ENCODE results near the gene ODAPH.
"Not testable (repeated sequence)": the region's sequence is repeated elsewhere in the genome, so short reads cannot be mapped to it uniquely, and the experiment has no call there.

The ODAPH gene, protein sequence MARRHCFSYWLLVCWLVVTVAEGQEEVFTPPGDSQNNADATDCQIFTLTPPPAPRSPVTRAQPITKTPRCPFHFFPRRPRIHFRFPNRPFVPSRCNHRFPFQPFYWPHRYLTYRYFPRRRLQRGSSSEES

DNA sequence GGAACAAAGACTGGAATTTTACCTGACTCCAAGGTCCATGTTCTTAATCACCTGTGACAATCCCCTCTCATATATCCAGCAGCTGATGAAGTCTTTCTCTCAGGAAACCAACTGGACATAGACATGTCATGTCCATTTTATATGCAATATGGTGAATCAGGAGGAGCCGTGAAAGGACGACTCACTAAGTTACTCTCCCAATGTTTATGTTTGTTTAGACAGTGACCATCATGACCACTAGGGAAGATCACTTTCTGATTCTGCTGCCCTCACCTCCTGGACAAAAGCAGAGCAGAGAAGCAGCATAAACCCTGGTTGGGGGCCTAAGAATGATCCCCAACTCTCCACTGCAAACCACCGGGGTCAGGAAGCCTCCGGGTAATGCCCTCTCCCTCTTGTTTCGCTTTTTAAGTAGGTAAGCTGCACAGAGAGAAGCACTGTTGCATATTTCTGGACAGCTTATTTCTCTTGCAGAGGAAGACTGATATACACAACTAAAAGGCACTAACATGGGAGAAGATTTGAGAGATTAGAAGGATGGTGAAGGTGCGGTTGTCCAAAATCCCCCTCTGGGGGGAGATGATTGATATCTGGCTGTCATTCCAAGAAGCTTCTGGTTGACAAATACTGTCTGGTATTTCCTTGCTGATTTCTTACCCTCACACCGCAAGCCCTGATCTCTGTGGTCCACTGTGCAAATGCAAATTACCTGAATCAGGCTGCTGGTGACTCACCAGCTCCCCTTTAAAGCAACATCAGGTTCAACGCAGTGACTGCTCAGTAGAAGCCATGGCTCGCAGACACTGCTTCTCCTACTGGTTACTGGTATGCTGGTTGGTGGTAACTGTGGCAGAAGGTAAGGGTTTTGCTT, at the start of gene ODAPH:
Gene ODAPH, plus strand, starts transcription at position 773 of the 871 bp plus-strand sequence. Its CDS starts 17 bp downstream, at position 790.
- DNase-seq, result no peak

DNA sequence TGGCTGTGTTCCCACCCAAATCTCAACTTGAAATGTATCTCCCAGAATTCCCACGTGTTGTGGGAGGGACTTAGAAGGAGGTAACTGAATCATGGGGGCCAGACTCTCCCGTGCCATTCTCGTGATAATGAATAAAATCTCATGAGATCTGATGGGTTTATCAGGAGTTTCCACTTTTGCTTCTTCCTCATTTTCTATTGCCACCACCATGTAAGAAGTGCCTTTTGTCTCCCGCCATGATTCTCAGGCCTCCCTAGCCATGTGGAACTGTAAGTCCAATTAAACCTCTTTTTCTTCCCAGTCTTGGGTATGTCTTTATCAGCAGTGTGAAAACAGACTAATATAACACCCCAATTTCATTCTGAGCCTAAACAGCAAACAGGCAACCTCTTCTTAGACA, 46.3 kb upstream of the ODAPH start:
- not testable (repeated sequence) for DNase-seq

DNA sequence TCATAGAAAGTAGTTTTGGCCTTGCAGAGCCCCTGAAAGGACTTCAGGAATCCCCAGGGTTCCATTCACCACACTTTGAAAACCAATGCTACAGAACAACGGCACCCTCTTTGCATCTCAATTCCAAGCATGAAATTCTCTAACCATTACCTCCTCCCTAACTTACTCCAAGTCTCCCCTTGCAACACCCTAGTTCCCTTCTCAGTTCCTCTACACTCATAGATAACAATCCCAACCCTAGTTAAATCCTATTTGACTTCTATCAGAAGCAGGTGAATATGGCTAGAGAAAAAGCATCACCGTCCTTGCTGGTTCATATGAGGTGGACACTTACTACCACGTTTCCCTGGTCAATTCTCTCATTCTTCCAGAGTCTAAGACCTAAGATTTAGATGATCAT, 44.0 kb upstream of the ODAPH start:
- DNase-seq, result no peak

DNA sequence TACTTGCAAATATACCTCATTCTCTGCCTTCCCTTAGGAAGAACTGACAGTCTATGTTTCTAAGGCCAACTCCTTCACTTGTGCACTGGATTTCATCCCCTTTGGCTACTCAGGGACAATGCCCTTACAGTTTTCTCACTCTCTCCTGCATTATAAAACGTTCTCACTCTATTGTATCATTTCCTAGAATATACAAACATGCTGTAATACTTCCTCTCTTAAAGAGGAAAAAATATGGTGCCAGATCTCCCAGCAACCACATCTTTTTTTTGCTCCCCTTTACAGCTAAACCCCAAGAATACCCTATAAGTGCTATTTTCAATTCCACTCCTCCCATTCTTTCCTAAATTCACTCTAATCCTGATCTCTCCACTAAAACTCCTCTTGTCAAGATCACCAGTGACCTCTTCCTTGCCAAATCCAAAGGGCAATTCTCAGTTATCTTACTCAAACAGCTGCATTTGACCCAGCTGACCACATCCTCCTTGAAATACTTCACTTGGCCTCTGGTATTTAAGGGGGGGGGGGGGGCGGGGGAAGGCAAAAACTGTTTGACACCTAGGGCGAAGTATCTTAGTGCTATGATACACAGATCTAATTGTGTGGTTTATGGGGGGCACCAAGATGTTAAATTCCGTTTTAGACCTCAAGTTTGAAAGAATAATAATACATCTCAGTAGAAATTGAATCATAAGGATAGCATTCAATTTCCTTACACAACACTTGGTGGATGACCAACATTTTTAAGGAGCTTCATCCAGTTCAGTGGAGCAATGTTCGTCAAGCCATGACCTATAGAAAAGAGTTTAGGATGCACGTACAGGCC, 43.3 kb upstream of the ODAPH start:
- DNase-seq, result peak; percentile 50 to 61

DNA sequence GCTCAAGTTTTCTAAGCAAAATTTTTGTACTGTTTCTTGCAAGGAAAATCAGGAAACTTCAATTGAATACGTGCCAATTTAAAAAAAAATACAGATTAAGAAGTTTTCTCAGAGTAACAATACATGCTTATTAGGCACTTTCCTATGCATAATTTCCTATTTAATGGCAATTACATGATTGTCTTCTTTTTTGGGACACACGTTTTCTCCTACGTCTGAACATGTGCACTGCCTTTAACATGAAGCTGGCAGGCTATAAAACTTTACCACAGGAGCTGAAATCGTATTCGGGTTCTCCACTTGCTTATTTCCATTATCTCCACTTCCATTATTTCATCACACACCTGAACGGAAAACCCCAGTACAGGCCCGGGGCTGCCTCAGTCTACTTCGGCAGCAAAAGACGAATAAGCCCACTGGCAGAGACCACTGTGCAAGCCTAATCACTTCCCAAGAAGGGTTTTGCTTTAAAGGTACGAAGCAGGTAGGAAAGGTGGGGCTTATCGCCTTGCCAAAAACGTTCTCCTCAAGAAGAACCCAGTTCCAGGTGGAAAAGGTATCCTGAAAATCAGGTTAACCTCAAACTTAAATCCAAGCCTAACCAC, 42.2 kb upstream of the ODAPH start:
- DNase-seq, result no peak

DNA sequence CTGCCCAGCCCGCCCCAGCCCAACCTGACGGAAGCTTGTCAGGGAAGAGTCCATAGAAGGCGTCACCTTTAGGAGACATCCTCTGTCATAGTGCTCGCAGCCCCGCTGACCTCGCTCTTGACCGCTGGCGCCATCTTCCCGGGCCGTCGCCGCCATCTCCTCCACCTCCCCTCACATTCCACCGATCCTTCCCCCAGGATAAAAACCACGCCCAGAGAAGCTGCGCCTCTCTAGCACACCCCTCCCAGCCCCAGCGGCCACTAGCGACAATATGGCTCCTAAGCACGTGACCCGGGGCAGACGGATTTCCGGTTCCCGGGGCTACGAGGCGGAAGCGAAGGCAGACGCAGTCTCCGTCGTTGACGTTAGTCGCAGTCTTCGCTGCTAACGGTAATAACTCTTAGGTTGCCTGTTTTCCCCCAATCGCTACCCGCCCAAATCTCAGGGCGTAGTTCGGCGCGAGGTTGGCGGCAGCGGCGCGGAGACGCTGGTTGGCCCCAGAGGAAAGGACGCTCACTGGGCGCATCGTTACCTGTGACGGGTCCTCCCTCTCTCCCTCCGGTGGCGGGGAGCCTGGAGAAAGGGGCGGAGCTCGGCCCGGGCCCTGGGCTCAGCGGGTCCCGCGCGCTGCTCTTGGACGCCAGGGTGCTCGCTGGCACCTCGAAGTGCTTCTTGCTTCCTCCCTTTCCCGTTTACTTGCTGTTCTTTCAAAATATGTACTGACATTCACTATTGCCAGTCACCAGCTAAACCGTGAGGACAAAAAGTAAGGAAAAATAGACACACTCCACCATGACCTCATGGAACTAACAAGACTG, 41.5 kb upstream of the ODAPH start, which contains the start of the genes RCHY1 and THAP6:
Gene RCHY1, minus strand, starts transcription at position 273 of the 818 bp plus-strand sequence. Its CDS starts 117 bp downstream, at position 156.
Gene THAP6, plus strand, starts transcription at position 343 of the 818 bp plus-strand sequence. CDS start 980 bp downstream, outside the sequence.
- DNase-seq, result peak; percentile 97 to 98

DNA sequence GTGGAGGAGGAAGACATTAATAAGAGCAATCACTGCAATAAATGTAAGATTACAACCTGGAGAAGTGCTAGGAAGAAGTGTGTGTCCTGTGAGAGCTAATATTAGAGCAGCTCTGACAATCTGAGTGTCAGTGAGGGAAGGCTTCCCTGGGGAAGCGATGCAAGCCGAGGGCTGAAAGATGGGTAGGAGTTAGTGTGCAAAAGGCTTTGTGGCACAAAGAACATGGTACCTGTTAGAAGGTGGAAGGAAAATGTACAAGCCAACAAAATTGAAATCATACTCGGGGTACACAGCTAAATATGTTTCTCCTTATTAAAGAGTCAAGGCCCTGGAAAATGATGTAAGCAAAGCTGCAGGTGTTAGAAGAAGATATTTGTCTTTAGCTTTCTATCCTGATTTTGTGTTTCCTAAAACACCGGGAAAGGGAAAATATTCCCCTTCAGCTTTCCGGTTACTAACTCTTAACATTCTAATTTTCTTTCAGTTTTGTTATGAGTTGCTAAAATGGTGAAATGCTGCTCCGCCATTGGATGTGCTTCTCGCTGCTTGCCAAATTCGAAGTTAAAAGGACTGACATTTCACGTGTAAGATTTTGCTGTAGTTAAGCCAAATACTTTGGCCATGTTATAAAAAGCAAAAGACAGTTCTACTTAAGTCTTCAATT, 40.8 kb upstream of the ODAPH start:
- peak in 1 of 2 experiments; percentile 64 for DNase-seq

DNA sequence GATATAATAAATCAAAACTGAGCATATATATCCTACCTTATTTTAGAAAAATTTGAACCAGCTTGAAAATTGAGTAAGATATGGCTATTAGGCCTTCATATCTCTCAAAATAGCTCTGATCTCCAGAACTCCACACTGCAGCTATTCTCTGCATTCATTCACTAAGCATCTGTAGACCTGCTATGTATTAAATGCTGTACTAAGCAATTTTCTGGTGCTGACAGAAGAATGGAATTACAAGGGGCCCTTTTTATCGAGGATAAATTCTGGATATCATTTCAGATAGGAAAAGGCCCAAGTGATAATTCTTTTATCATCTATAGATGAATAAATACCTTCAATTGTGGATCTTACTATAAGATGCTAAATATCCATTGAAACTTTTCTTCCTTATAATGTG, 39.7 kb upstream of the ODAPH start:
- DNase-seq, result no peak

DNA sequence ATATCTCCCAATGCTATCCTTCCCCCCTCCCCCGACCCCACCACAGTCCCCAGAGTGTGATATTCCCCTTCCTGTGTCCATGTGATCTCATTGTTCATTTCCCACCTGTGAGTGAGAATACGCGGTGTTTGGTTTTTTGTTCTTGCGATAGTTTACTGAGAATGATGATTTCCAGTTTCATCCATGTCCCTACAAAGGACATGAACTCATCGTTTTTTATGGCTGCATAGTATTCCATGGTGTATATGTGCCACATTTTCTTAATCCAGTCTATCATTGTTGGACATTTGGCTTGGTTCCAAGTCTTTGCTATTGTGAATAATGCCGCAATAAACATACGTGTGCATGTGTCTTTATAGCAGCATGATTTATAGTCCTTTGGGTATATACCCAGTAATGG, 36.4 kb upstream of the ODAPH start:
- not testable (repeated sequence) for DNase-seq

DNA sequence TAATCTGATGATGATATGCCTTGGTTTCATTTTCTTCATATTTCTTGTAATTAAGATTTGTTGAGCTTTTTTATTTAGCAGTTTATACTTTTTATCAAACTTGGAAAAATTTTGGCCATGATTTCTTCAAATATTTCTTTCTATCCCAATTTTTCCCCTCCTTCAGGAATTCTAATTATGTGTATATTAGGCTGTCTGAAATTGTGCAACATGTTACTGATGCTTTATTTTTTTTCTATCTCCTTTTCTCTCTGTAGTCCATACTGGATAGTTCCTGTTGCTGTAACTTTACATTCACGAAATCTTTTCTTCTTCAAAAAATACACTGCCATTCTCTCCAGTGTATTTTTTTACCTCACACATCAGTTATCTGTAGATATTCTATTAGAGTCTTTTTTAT, 30.8 kb upstream of the ODAPH start:
- no peak for DNase-seq

DNA sequence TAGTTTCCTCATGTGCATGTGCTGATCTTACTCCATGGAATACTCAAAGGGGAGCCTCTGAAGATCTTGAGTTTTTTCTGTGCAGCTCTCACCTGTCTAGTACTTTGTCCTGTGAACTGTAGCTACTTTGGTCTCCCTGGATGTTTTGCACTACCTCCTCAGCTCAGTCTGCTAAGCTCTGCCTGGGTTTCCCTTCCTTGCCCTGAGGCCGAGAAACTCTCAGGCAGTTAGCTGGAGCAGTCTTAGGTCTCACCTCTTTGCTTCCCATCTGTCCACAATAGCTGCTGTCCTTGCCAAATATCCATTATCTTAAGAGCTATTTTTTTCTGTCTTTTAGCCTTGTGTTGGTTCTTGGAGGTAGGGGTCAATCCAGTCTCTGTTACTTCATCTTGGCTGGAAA, 30.0 kb upstream of the ODAPH start:
- DNase-seq, result no peak

DNA sequence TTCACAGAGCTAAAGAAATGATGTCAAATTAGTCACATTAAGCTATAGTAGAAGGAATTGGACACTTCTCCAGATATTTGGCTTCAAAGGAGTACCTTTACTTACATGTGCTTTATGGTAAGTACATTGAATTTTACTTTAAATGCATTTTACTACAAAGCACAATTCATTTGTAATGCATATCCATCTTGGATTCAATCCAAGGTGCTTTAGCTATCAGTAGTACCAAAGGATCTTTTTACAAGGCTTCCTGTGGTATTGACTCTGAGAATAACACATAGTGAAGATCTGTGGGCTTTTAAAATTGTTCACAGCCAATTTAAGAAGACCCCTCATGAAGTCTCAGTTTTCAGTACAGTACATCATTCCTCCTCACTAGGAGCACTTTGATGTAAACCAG, 28.4 kb upstream of the ODAPH start:
- no peak for DNase-seq

DNA sequence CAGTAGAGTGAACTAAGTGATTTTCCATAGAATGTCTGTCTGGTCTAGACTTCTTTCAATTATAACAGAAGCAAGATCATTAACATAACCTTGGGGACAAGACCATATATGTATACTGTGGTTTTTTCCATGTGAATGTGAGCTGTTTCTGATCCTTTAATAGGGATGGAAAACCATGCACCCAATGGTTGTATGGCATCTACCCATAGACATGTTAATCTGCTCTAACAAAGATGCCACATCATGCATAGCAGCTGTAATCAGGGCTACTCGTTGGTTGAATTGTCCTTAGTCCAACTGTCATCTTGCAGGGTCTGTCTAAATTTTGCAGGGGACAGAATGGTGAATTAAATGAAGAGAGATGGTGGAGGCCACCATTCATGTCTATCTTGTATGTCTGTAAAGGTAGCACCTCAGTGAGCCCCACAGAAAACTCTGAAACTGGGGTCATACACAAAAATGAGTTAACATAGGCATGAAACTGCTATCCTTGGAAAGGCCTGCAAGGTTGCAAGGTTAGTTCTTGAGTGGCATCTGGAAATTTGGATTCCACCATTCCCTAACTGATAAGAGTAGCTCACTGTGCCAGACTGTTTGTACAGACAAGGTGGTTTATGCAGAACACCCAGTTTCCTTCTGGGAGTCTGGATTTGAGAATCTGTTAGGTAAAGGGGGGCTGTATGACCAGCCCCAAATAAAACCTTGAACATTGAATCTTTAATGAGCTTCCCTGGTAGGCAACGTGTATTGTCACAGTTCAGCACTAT, 25.1 kb upstream of the ODAPH start:
- no peak for DNase-seq

DNA sequence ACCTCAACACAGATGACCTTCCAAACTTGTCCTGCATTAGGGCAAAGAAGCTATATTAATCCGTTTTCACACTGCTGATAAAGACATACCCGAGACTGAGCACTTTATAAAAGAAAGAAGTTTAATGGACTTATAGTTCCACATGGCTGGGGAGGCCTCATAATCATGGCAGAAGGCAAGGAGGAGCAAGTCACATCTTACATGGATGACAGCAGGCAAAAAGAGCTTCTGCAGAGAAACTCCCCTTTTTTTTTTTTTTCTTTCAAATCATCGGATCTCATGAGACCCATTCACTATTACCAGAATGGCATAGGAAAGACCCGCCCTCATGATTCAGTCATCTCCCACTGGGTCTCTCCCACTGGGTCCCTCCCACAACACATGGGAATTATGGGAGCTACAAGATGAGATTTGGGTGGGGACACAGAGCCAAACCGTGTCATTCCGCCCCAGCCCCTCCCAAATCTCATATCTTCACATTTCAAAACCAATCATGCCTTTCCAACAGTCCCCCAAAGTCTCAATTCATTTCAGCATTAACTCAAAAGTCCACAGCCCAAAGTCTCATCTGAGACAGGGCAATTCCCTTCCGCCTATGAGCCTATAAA, 24.2 kb upstream of the ODAPH start:
- not testable (repeated sequence) for DNase-seq

DNA sequence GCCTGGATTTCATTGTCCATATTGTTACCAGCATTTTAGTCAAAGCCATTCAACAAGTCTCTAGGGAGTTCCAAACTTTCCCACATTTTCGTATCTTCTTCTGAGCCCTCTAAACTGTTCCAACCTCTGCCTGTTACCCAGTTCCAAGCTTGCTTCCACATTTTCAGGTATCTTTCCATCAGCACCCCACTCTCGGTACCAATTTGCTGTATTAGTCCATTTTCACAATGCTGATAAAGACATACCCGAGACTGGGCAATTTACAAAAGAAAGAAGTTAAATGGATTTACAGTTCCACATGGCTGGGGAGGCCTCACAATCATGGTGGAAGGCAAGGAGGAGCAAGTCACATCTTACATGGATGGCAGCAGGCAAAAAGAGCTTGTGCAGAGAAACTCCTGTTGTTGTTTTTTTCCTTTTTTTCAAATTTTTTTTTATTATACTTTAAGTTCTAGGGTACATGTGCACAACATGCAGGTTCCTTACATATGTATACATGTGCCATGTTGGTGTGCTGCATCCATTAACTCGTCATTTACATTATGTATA, 22.5 kb upstream of the ODAPH start:
- DNase-seq, result not testable (repeated sequence)

DNA sequence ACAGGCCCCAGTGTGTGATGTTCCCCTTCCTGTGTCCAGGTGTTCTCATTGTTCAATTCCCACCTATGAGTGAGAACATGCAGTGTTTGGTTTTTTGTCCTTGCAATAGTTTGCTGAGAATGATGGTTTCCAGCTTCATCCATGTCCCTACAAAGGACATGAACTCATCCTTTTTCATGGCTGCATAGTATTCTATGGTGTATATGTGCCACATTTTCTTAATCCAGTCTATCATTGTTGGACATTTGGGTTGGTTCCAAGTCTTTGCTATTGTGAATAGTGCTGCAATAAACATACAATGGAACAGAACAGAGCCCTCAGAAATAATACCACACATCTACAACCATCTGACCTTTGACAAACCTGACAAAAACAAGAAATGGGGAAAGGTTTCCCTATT, 21.9 kb upstream of the ODAPH start:
- DNase-seq, result not testable (repeated sequence)

DNA sequence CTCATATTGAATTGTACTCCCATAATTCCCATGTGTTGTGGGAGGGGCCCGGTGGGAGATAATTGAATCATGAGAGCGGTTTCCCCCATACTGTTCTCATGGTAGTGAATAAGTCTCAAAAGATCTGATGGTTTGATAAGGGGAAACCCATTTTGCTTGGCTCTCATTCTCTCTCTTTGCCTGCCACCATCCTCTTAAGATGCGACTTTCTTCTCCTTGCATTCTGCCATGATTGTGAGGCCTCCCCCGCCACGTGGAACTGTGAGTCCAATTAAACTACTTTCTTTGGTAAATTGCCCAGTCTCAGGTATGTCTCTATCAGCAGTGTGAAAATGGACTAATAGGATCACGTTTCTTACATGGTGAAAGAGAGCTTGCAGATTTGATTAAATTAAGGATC, 18.6 kb upstream of the ODAPH start:
- DNase-seq, result not testable (repeated sequence)

DNA sequence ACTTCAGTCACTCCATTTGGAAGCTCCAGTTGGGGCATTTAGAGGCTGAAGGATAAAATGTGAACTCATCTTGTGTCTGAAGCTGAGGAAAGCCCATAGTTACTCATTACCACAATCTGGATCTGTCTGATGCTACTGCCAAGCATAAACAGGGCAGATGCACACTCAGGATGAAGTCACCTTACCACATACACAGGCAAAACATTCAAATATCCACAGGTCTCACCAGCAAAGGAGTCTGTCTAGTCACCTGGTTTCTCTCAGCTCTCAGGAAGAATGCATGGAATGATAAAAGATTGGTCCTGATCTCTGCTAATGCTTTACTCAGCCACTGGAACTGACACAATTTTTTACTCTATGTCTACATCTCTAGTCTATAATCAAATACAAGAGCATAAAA, 13.0 kb upstream of the ODAPH start:
- DNase-seq, result no peak

DNA sequence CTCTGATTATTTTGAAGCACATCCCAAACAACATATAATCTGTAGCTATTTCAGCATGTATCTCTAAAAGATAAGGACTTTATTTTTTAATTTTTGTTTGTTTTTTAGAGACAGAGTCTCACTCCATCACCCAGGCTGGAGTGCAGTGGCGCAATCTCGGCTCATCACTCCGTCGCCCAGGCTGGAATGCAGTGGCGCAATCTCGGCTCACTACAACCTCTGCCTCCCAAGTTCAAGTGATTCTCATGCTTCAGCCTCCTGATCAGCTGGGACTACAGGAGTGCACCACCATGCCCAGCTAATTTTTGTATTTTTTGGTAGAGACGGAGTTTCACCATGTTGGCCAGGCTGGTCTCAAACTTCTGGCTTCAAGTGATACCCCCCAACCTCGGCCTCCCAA, 11.6 kb upstream of the ODAPH start:
- not testable (repeated sequence) for DNase-seq

DNA sequence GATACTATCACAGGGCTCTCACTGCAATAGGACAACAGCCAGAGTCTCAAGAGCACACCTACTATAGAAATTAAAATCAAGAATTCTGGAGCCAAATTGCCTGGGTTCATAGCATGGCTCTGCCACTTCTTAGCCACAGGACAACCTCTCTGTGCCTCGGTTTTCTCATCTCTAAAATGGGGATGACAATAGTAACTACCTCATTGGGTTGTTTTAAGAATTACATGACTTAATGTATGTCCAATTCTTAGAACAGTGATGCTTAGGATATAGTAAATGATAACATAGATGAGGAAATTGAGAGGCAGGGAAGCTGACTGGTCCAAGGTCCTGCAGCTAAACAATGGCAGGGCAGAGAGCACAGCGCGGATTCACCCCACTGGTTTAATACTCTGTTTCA, 11.0 kb upstream of the ODAPH start:
- DNase-seq, result no peak
